Measurements from ENCODE around the gene B3GNT9.

Gene B3GNT9

GRCh38 chr16:67150833-67151396 lies at the start of gene B3GNT9:
Gene B3GNT9, minus strand, starts transcription at chr16:67150998. Its CDS starts 513 bp downstream, at chr16:67150485.
- DNase-seq: peak; percentile 85

- no peak for DNase-seq
Observed at GRCh38 chr16:67200491-67200890, 49.7 kb upstream of the B3GNT9 start.

- DNase-seq: no peak
Observed at GRCh38 chr16:67199808-67200198, 49.0 kb upstream of the B3GNT9 start.

- peak; percentile 53 for DNase-seq
Observed at GRCh38 chr16:67199011-67199807, 48.4 kb upstream of the B3GNT9 start, which contains the start of gene ELMO3. Gene ELMO3, plus strand, starts transcription at chr16:67199131. Its CDS starts 196 bp downstream, at chr16:67199327.

- DNase-seq: peak; percentile 64
Observed at GRCh38 chr16:67198238-67198734, 47.5 kb upstream of the B3GNT9 start.

GRCh38 chr16:67197704-67198103 lies 46.9 kb upstream of the B3GNT9 start:
- no peak for DNase-seq

GRCh38 chr16:67196881-67197280 lies 46.1 kb upstream of the B3GNT9 start:
- DNase-seq: no peak

- DNase-seq: no peak
Observed at GRCh38 chr16:67195676-67196075, 44.9 kb upstream of the B3GNT9 start.

GRCh38 chr16:67194260-67194659 lies 43.5 kb upstream of the B3GNT9 start:
- DNase-seq: no peak

- no peak for DNase-seq
Observed at GRCh38 chr16:67193536-67193935, 42.7 kb upstream of the B3GNT9 start.

- no peak for DNase-seq
Observed at GRCh38 chr16:67192781-67193361, 42.1 kb upstream of the B3GNT9 start.

- DNase-seq: peak; percentile 85
Observed at GRCh38 chr16:67191995-67192681, 41.3 kb upstream of the B3GNT9 start, which contains the start of gene E2F4. Gene E2F4, plus strand, starts transcription at chr16:67192155. Its CDS starts 73 bp downstream, at chr16:67192228.

- no peak for DNase-seq
Observed at GRCh38 chr16:67191411-67191994, 40.7 kb upstream of the B3GNT9 start.

GRCh38 chr16:67190448-67191399 lies 39.9 kb upstream of the B3GNT9 start:
- no peak for DNase-seq

GRCh38 chr16:67190041-67190440 lies 39.2 kb upstream of the B3GNT9 start, which contains the start of gene EXOC3L1:
Gene EXOC3L1, minus strand, starts transcription at chr16:67190136. Its CDS starts 460 bp downstream, at chr16:67189676.
- DNase-seq: no peak

GRCh38 chr16:67188798-67189197 lies 38.0 kb upstream of the B3GNT9 start:
- DNase-seq: no peak

GRCh38 chr16:67188323-67188722 lies 37.5 kb upstream of the B3GNT9 start:
- no peak for DNase-seq

- DNase-seq: no peak
Observed at GRCh38 chr16:67187175-67187890, 36.5 kb upstream of the B3GNT9 start.

GRCh38 chr16:67186550-67186950 lies 35.8 kb upstream of the B3GNT9 start:
- no peak for DNase-seq

- DNase-seq: no peak
Observed at GRCh38 chr16:67185651-67186134, 34.9 kb upstream of the B3GNT9 start.

Data from NCI-H2171 (cell line).